Measurements from ENCODE around the gene COL27A1. TPM values are rescaled to one million over a fixed set of nuclear protein-coding genes. Genes with fewer than 3 reads are reported as not detected.

COL27A1 gene
- total and polyA plus RNA-seq, 2 experiments from 2014 or later = 10.5 to 18.0 TPM

GRCh38 chr9:114237781-114238180, 82.4 kb downstream of the COL27A1 start (continued):
- TF ChIP-seq CTCF (conservative IDR thresholded peaks at IDR 0.05; ENCODE audit: low read depth in 2 of 2) (no peak), ZNF331 (CRISPR knock-in tag; IDR thresholded peaks at IDR 0.05; ENCODE audit: low read depth) (no peak), EZH2phosphoT487 (IDR thresholded peaks at IDR 0.05; ENCODE audit: unreplicated experiment) (no peak)

GRCh38 chr9:114238472-114238871, 83.1 kb downstream of the COL27A1 start:
- Mint-ChIP-seq H3K4me3 (no peak overlapping the region), H3K27me3 (ENCODE audit: insufficient read depth, low read depth, poor library complexity) (peaks cover 12% of the 10 kb centered on the region), H3K36me3 (ENCODE audit: low read depth) (no peaks in the 10 kb centered on the region; the same call in 2 of the 3 replicates), H3K27ac (no peak overlapping the region), H3K9me3 (no peaks in the 10 kb centered on the region), H3K4me1 (peaks cover 23% of the 10 kb centered on the region)
- Histone ChIP-seq H3K4me3 (no peak overlapping the region), H3F3A (replicated peaks; ENCODE audit: low read depth) (no peaks in the 10 kb centered on the region), H3K27ac (ENCODE audit: low read depth) (no peak overlapping the region), H3K9me2 (ENCODE audit: insufficient read depth) (no peaks in the 10 kb centered on the region), H4K20me1 (replicated peaks; ENCODE audit: insufficient read depth) (no peaks in the 10 kb centered on the region), H3K79me2 (replicated peaks; ENCODE audit: insufficient read depth) (no peaks in the 10 kb centered on the region), H3K4me1 (ENCODE audit: insufficient read depth) (no peaks in the 10 kb centered on the region), H3K27me3 (ENCODE audit: insufficient read depth) (no peaks in the 10 kb centered on the region), H3K4me2 (no peak overlapping the region), H3K36me3 (ENCODE audit: insufficient read depth) (no peaks in the 10 kb centered on the region), H2AFZ (no peak overlapping the region)
- no peak for ATAC-seq
- TF ChIP-seq ETS1 (IDR thresholded peaks at IDR 0.05) (no peak), ZNF331 (CRISPR knock-in tag; IDR thresholded peaks at IDR 0.05; ENCODE audit: low read depth) (no peak), POLR2AphosphoS5 (IDR thresholded peaks at IDR 0.05; ENCODE audit: low read depth) (no peak), CTCF (conservative IDR thresholded peaks at IDR 0.05; ENCODE audit: low read depth in 2 of 2) (no peak), EZH2 (IDR thresholded peaks at IDR 0.05; ENCODE audit: low read depth, unreplicated experiment) (no peak), EZH2phosphoT487 (IDR thresholded peaks at IDR 0.05; ENCODE audit: unreplicated experiment) (no peak), STAT1 (IDR thresholded peaks at IDR 0.05; ENCODE audit: unreplicated experiment) (no peak), JUNB (IDR thresholded peaks at IDR 0.05; ENCODE audit: unreplicated experiment) (no peak), ZNF114 (CRISPR knock-in tag; IDR thresholded peaks at IDR 0.05) (no peak), CREB1 (CRISPR knock-in tag; IDR thresholded peaks at IDR 0.05; ENCODE audit: low read depth) (no peak), REST (IDR thresholded peaks at IDR 0.05; ENCODE audit: unreplicated experiment) (no peak), NANOG (IDR thresholded peaks at IDR 0.05; ENCODE audit: borderline replicate concordance) (no peak)
- DNase-seq (ENCODE audit: low spot score) = no peak

Measured in GM23338 (cell line).